ENCODE data around the gene CD74. TPM values are rescaled to one million over a fixed set of nuclear protein-coding genes. Genes with fewer than 3 reads are reported as not detected.

The CD74 gene
- total RNA-seq, 2 donors from 2014 or later, result 200 to 485 TPM

- Histone ChIP-seq H3K36me3 (peaks cover 24% of the 10 kb centered on the region), H3K4me3 (no peak overlapping the region), H3K9ac (ENCODE audit: low read depth in 2 of 2, low read length in 2 of 2) (no peak overlapping the region), H3K4me1 (peaks cover 9% of the 10 kb centered on the region), H3K27me3 (no peaks in the 10 kb centered on the region), H3K9me3 (no peaks in the 10 kb centered on the region), H3K27ac (no peak overlapping the region)
- intact Hi-C loops (cut with DNase I), result no loop called here
- TF ChIP-seq CTCF (IDR thresholded peaks at IDR 0.05), result no peak
- DNase-seq, result no peak
Observed at GRCh38 chr5:150446088-150446487, 33.4 kb upstream of the CD74 start.

GRCh38 chr5:150444770-150445169 lies 32.1 kb upstream of the CD74 start:
- Histone ChIP-seq H3K9me3 (no peaks in the 10 kb centered on the region), H3K9ac (ENCODE audit: low read depth in 2 of 2, low read length in 2 of 2) (no peak overlapping the region), H3K4me1 (peaks cover 9% of the 10 kb centered on the region), H3K27me3 (no peaks in the 10 kb centered on the region), H3K27ac (no peak overlapping the region), H3K36me3 (peaks cover 24% of the 10 kb centered on the region), H3K4me3 (no peak overlapping the region)
- no peak for TF ChIP-seq CTCF (IDR thresholded peaks at IDR 0.05)
- intact Hi-C loops (cut with DNase I), result loop anchor here (5.0 kb wide), 1 partner anchor 87 kb away; the partner anchor contains the start of gene TCOF1
- DNase-seq, result no peak

- Histone ChIP-seq H3K9ac (ENCODE audit: low read depth in 2 of 2, low read length in 2 of 2) (no peak overlapping the region), H3K27ac (no peak overlapping the region), H3K9me3 (no peaks in the 10 kb centered on the region), H3K36me3 (peaks cover 24% of the 10 kb centered on the region), H3K4me3 (no peak overlapping the region), H3K27me3 (no peaks in the 10 kb centered on the region), H3K4me1 (peaks cover 7% of the 10 kb centered on the region)
- no peak for DNase-seq
- TF ChIP-seq CTCF (IDR thresholded peaks at IDR 0.05), result no peak
- intact Hi-C loops (cut with DNase I), result loop anchor here (5.0 kb wide), 1 partner anchor 86 kb away; the partner anchor contains the start of gene TCOF1
Observed at GRCh38 chr5:150443242-150444075, 30.7 kb upstream of the CD74 start.

- Histone ChIP-seq H3K9ac (ENCODE audit: low read depth in 2 of 2, low read length in 2 of 2) (no peak overlapping the region), H3K27ac (no peak overlapping the region), H3K36me3 (peaks cover 24% of the 10 kb centered on the region), H3K4me1 (no peaks in the 10 kb centered on the region), H3K27me3 (no peaks in the 10 kb centered on the region), H3K4me3 (no peak overlapping the region), H3K9me3 (no peaks in the 10 kb centered on the region)
- TF ChIP-seq CTCF (IDR thresholded peaks at IDR 0.05), result no peak
- no peak for DNase-seq
- intact Hi-C loops (cut with DNase I), result loop anchor here (5.0 kb wide), 1 partner anchor 85 kb away; the partner anchor contains the start of gene TCOF1
Observed at GRCh38 chr5:150442699-150443080, 30.0 kb upstream of the CD74 start.

- H3K27ac ChIP-seq, result no peak overlapping the region
- H3K4me1 ChIP-seq, result no peaks in the 10 kb centered on the region
- H3K9ac ChIP-seq (ENCODE audit: low read depth in 2 of 2, low read length in 2 of 2), result no peak overlapping the region
- intact Hi-C loops (cut with DNase I), result loop anchor here (5.0 kb wide), 1 partner anchor 85 kb away; the partner anchor contains the start of gene TCOF1
- no peaks in the 10 kb centered on the region for H3K27me3 ChIP-seq
- peaks cover 23% of the 10 kb centered on the region for H3K36me3 ChIP-seq
- no peaks in the 10 kb centered on the region for H3K9me3 ChIP-seq
- TF ChIP-seq CTCF (IDR thresholded peaks at IDR 0.05), result no peak
- DNase-seq, result no peak
- H3K4me3 ChIP-seq, result no peak overlapping the region
Observed at GRCh38 chr5:150441813-150442698, 29.3 kb upstream of the CD74 start.

Data from colonic mucosa (tissue), 4 donors.